H9 (cell line): ENCODE measurements around the gene DIS3L2. TPM values are rescaled to one million over a fixed set of nuclear protein-coding genes. Genes with fewer than 3 reads are reported as not detected.

Experiments used
- DNase-seq: peaks from one replicate; pipeline ENCODE4 v3.0.0-alpha.2; 2017
- H2AFZ ChIP-seq: one replicate; pipeline ENCODE4 v1.6.1; 2013; ENCODE audit warnings: mild to moderate bottlenecking, low read length, control low read depth, moderate library complexity
- H2AK5ac ChIP-seq: 2 replicates; pipeline ENCODE4 v1.6.1; 2013; ENCODE audit warnings: low read length, control low read depth, mixed read lengths; ENCODE audit not compliant: insufficient read length
- H2BK120ac ChIP-seq: one replicate; pipeline ENCODE4 v1.6.1; 2013; ENCODE audit warnings: low read depth, mild to moderate bottlenecking, low read length, control low read depth, inconsistent platforms; ENCODE audit not compliant: poor library complexity, severe bottlenecking
- H2BK12ac ChIP-seq: 2 replicates; pipeline ENCODE4 v1.6.1; 2013; ENCODE audit warnings: low read length, control low read depth, mixed read lengths, low read depth; ENCODE audit not compliant: insufficient read length
- H2BK15ac ChIP-seq: 2 replicates; pipeline ENCODE4 v1.6.1; 2013; ENCODE audit warnings: low read depth, low read length, control low read depth
- H2BK20ac ChIP-seq: one replicate; pipeline ENCODE4 v1.6.1; 2013; ENCODE audit warnings: low read depth, mild to moderate bottlenecking, low read length, control low read depth, inconsistent platforms; ENCODE audit not compliant: poor library complexity, severe bottlenecking
- H2BK5ac ChIP-seq: 2 replicates; pipeline ENCODE4 v1.6.1; 2013; ENCODE audit warnings: low read length, control low read depth, mixed read lengths; ENCODE audit not compliant: insufficient read length
- H3K14ac ChIP-seq: 2 replicates; pipeline ENCODE4 v1.6.1; 2013; ENCODE audit warnings: low read length, control low read depth; ENCODE audit not compliant: insufficient read depth
- H3K18ac ChIP-seq: 2 replicates; pipeline ENCODE4 v1.6.1; 2013; ENCODE audit warnings: low read depth, mild to moderate bottlenecking, mixed read lengths, low read length, control low read depth; ENCODE audit not compliant: insufficient read length
- H3K23ac ChIP-seq: 2 replicates; pipeline ENCODE4 v1.6.1; 2013; ENCODE audit warnings: low read length, control low read depth, mixed read lengths, low read depth; ENCODE audit not compliant: insufficient read length
- H3K23me2 ChIP-seq: 2 replicates; pipeline ENCODE4 v1.6.1; 2013; ENCODE audit warnings: low read depth, mild to moderate bottlenecking, mixed read lengths, low read length, control low read depth; ENCODE audit not compliant: insufficient read length, poor library complexity, severe bottlenecking
- H3K27ac ChIP-seq: 2 replicates; pipeline ENCODE4 v1.5.1; 2013; ENCODE audit warnings: low read length, control low read depth, mixed read lengths, low read depth; ENCODE audit not compliant: insufficient read length
- H3K27me3 ChIP-seq: 2 replicates; pipeline ENCODE4 v1.6.1; 2013; ENCODE audit warnings: low read length, control low read depth, inconsistent platforms; ENCODE audit not compliant: insufficient read depth
- H3K4ac ChIP-seq: 2 replicates; pipeline ENCODE4 v1.6.1; 2013; ENCODE audit warnings: low read depth, mild to moderate bottlenecking, control low read depth, inconsistent platforms, low read length, moderate library complexity
- H3K4me1 ChIP-seq: 2 replicates; pipeline ENCODE4 v1.6.1; 2013; ENCODE audit warnings: low read length, control low read depth, inconsistent platforms; ENCODE audit not compliant: insufficient read depth
- H3K4me2 ChIP-seq: 2 replicates; pipeline ENCODE4 v1.6.1; 2013; ENCODE audit warnings: low read length, control low read depth, mixed read lengths; ENCODE audit not compliant: insufficient read length, insufficient read depth
- H3K56ac ChIP-seq: 2 replicates; pipeline ENCODE4 v1.6.1; 2013; ENCODE audit warnings: low read depth, mild to moderate bottlenecking, mixed read lengths, low read length, control low read depth; ENCODE audit not compliant: insufficient read length
- H3K79me1 ChIP-seq: 2 replicates; pipeline ENCODE4 v1.6.1; 2013; ENCODE audit warnings: low read depth, mild to moderate bottlenecking, moderate library complexity, low read length, control low read depth, inconsistent platforms; ENCODE audit not compliant: insufficient read depth, poor library complexity, severe bottlenecking
- H3K79me2 ChIP-seq: 2 replicates; pipeline ENCODE4 v1.6.1; 2013; ENCODE audit warnings: low read length, control low read depth, inconsistent platforms; ENCODE audit not compliant: insufficient read depth
- H3K9ac ChIP-seq: 2 replicates; pipeline ENCODE4 v1.6.1; 2013; ENCODE audit warnings: low read length, control low read depth, mixed read lengths; ENCODE audit not compliant: insufficient read length; ENCODE audit errors: extremely low read depth
- H3K9me3 ChIP-seq: one replicate; pipeline ENCODE4 v1.6.1; 2013; ENCODE audit warnings: low read depth, low read length, inconsistent platforms; ENCODE audit not compliant: control insufficient read depth
- H3T11ph ChIP-seq: one replicate; pipeline ENCODE4 v1.6.1; 2013; ENCODE audit warnings: mild to moderate bottlenecking, low read length, control low read depth, inconsistent platforms
- H4K20me1 ChIP-seq: one replicate; pipeline ENCODE4 v1.6.1; 2013; ENCODE audit not compliant: control insufficient read depth, insufficient read length, insufficient read depth
- H4K5ac ChIP-seq: 2 replicates; pipeline ENCODE4 v1.6.1; 2013; ENCODE audit warnings: low read depth, mild to moderate bottlenecking, mixed read lengths, low read length, control low read depth; ENCODE audit not compliant: insufficient read length
- H4K8ac ChIP-seq: replicated peaks from 2 replicates; pipeline ENCODE4 v1.6.1; 2013; ENCODE audit warnings: low read length, control low read depth, mixed read lengths, low read depth; ENCODE audit not compliant: insufficient read length
- H4K91ac ChIP-seq: 2 replicates; pipeline ENCODE4 v1.6.1; 2013; ENCODE audit warnings: low read depth, mild to moderate bottlenecking, moderate library complexity, mixed read lengths, low read length, control low read depth; ENCODE audit not compliant: insufficient read length
- H3K27ac Mint-ChIP-seq, 3 experiments: 2 replicates in 2 of 3; 3 replicates in 1 of 3; pipeline ENCODE4 v1.8.0; 2020 to 2021; ENCODE audit warnings: mixed read lengths in 3 of 3, mild to moderate bottlenecking in 1 of 3, moderate library complexity in 1 of 3
- H3K27me3 Mint-ChIP-seq: 2 replicates; pipeline ENCODE4 v1.8.0; 2021; ENCODE audit warnings: low read depth, mild to moderate bottlenecking, moderate library complexity, mixed read lengths
- H3K36me3 Mint-ChIP-seq, 3 experiments: 2 replicates in 2 of 3; 3 replicates in 1 of 3; pipeline ENCODE4 v1.8.0; 2020 to 2021; ENCODE audit warnings: low read depth in 3 of 3, mixed read lengths in 3 of 3; ENCODE audit not compliant: insufficient read depth in 1 of 3
- H3K4me1 Mint-ChIP-seq, 2 experiments: 2 replicates each; pipeline ENCODE4 v1.8.0; 2020; ENCODE audit warnings: mixed read lengths in 2 of 2
- H3K4me3 Mint-ChIP-seq, 2 experiments: 2 replicates in 1 of 2; 3 replicates in 1 of 2; pipeline ENCODE4 v1.8.0; 2020 to 2021; ENCODE audit warnings: mild to moderate bottlenecking in 2 of 2, mixed read lengths in 2 of 2, moderate library complexity in 1 of 2
- H3K9me3 Mint-ChIP-seq, 2 experiments: 2 replicates in 1 of 2; 3 replicates in 1 of 2; pipeline ENCODE4 v1.8.0; 2020; ENCODE audit warnings: mild to moderate bottlenecking in 2 of 2, mixed read lengths in 2 of 2, moderate library complexity in 1 of 2
- CTCF ChIP-seq: fragments of 200-600 bp; sonication (generic); conservative IDR thresholded peaks from 3 replicates; pipeline ENCODE4 v1.8.0; 2021; ENCODE audit warnings: antibody characterized with exemption, mild to moderate bottlenecking
- WGBS: extraction: QIAGEN DNeasy Blood & Tissue Kit; methylation state at CpG from one replicate; pipeline ENCODE4 v1.1.7; 2013; ENCODE audit warnings: missing lambda C conversion rate, low lambda C conversion rate, mixed read lengths; ENCODE audit not compliant: insufficient read length; ENCODE audit errors: extremely low coverage; 5-methylcytosine and 5-hydroxymethylcytosine counted together
- total RNA-seq: library from RNA; stranded (reverse); gene quantifications from 2 replicates; pipeline ENCODE4 v1.2.1, GENCODE V29; 2021

The DIS3L2 gene
- total RNA-seq, 1 experiment from 2014 or later = 28.1 TPM

GRCh38 chr2:232129483-232129882 is 168.0 kb downstream of the DIS3L2 start:
- no peak overlapping the region for H3K4ac ChIP-seq
- no peak overlapping the region for H2BK5ac ChIP-seq
- H3K18ac ChIP-seq = no peak overlapping the region
- H3K36me3 Mint-ChIP-seq = no peaks in the 10 kb centered on the region; a peak in 2 of 7 replicates
- H2AK5ac ChIP-seq = no peak overlapping the region
- H4K91ac ChIP-seq = no peak overlapping the region
- H3K4me1 Mint-ChIP-seq = peaks cover 3 to 9% of the 10 kb centered on the region in 2 experiments; a peak in 3 of 4 replicates
- no peak overlapping the region for H4K5ac ChIP-seq
- H2BK12ac ChIP-seq = no peak overlapping the region
- WGBS = no CpG with 5 or more reads among the region's 4 CpGs
- DNase-seq = no peak
- no peak overlapping the region for H3K4me3 Mint-ChIP-seq
- no peaks in the 10 kb centered on the region for H3K79me2 ChIP-seq
- H3K9me3 Mint-ChIP-seq = no peaks in the 10 kb centered on the region
- no peak overlapping the region for H3K27ac ChIP-seq
- no peak overlapping the region for H4K8ac ChIP-seq
- H3K9me3 ChIP-seq = no peaks in the 10 kb centered on the region
- H2BK15ac ChIP-seq = no peak overlapping the region
- no peak overlapping the region for H3K23ac ChIP-seq
- TF ChIP-seq CTCF = no peak
- H4K20me1 ChIP-seq = no peaks in the 10 kb centered on the region
- no peaks in the 10 kb centered on the region for H3K79me1 ChIP-seq
- H3K27me3 Mint-ChIP-seq = no peaks in the 10 kb centered on the region
- no peak overlapping the region for H3K9ac ChIP-seq
- no peak overlapping the region for H3K56ac ChIP-seq
- no peak overlapping the region for H3T11ph ChIP-seq
- H3K27me3 ChIP-seq = no peaks in the 10 kb centered on the region
- H3K14ac ChIP-seq = no peak overlapping the region
- no peak overlapping the region for H2BK120ac ChIP-seq
- H3K27ac Mint-ChIP-seq = no peak overlapping the region
- 0 out of 2 replicates have a peak, but pooled peaks cover 2% of the 10 kb centered on the region for H3K4me1 ChIP-seq
- H2BK20ac ChIP-seq = no peak overlapping the region
- no peak overlapping the region for H3K4me2 ChIP-seq
- no peaks in the 10 kb centered on the region for H3K23me2 ChIP-seq
- no peak overlapping the region for H2AFZ ChIP-seq
